Heart left ventricle (tissue), 16 donors: Measurements from ENCODE around the gene ZNF783. TPM values are rescaled to one million over a fixed set of nuclear protein-coding genes. Genes with fewer than 3 reads are reported as not detected.
"Not testable (repeated sequence)": the region's sequence is repeated elsewhere in the genome, so short reads cannot be mapped to it uniquely, and the experiment has no call there.

Source experiments
- ATAC-seq, 4 donors: fragments of 200-7000 bp; cut with Tn5 transposase; one replicate each; pipeline ENCODE4 v1.9.1; 2020 to 2022; ENCODE audit warnings: moderate library complexity in 4 of 4, mild to moderate bottlenecking in 3 of 4, moderate number of reproducible peaks in 1 of 4
- DNase-seq, 5 donors: peaks; one replicate each; pipeline ENCODE4 v3.0.0-alpha.2; 2020
- H3K27ac ChIP-seq, 12 donors: fragments of 200-600 bp; sonication (generic) in 4 of 12; one replicate each; pipeline versions ENCODE4 v1.5.0 to v1.8.0; 2016 to 2022; ENCODE audit warnings: mild to moderate bottlenecking in 2 of 12
- H3K27me3 ChIP-seq, 9 donors: fragments of 200-600 bp; sonication (generic) in 2 of 9; one replicate each; pipeline versions ENCODE4 v1.5.1 to v1.8.0; 2016 to 2022; ENCODE audit warnings: mild to moderate bottlenecking in 3 of 9
- H3K36me3 ChIP-seq, 9 donors: fragments of 200-600 bp; sonication (generic) in 2 of 9; one replicate each; pipeline versions ENCODE4 v1.5.0 to v1.8.0; 2018 to 2022; ENCODE audit warnings: mild to moderate bottlenecking in 2 of 9
- H3K4me1 ChIP-seq, 12 donors: fragments of 200-600 bp; sonication (generic) in 4 of 12; one replicate each; pipeline versions ENCODE4 v1.5.0 to v1.8.0; 2016 to 2022; ENCODE audit warnings: mild to moderate bottlenecking in 3 of 12
- H3K4me3 ChIP-seq, 12 donors: fragments of 200-600 bp; sonication (generic) in 4 of 12; one replicate each; pipeline versions ENCODE4 v1.5.0 to v1.8.0; 2017 to 2022; ENCODE audit warnings: mild to moderate bottlenecking in 9 of 12, moderate library complexity in 4 of 12
- H3K9me3 ChIP-seq, 12 donors: fragments of 200-600 bp; sonication (generic) in 4 of 12; one replicate each; pipeline versions ENCODE4 v1.5.0 to v1.8.0; 2016 to 2022; ENCODE audit warnings: mild to moderate bottlenecking in 1 of 12
- POLR2A ChIP-seq, 2 donors: fragments of 450-650 bp; IDR thresholded peaks; one replicate each; pipeline ENCODE4 v1.6.1; 2017; ENCODE audit warnings: antibody characterized with exemption in 2 of 2, mild to moderate bottlenecking in 2 of 2, moderate library complexity in 2 of 2
- WGBS, 4 donors: extraction: QIAGEN DNeasy Blood & Tissue Kit in 2 of 4; methylation state at CpG; one replicate each; pipeline versions ENCODE4 v1.1.5 to v1.1.7; 2013 to 2018; 5-methylcytosine and 5-hydroxymethylcytosine counted together
- intact Hi-C, 10 donors: fragments of 100-400 bp; cut with DNase I; formaldehyde crosslinking; loops; one replicate each; pipeline versions ENCODE4 v1.11.1 to v1.14.2; 2022
- polyA plus RNA-seq, 2 donors: library from polyadenylated mRNA; stranded (reverse); fragments of 200-250 nt; gene quantifications; one replicate each; pipeline ENCODE4 v1.2.3, GENCODE V29; 2013
- total RNA-seq, 9 donors: library from RNA; depleted of rRNA in 2 of 9; stranded (reverse); fragments of >200 nt in 2 of 9; fragmentation: NEBNext Ultra II Directional in 3 of 9; extraction: Animal tissue kit (Norgen Biotek cat#: 25700) in 3 of 9; gene quantifications; one replicate each; pipeline versions ENCODE4 v1.1.0 to v1.2.4, GENCODE V29; 2016 to 2023
- TF ChIP-seq, protein P1 (sequence below), 12 donors: fragments of 200-600 bp; sonication (generic) in 4 of 12; IDR thresholded peaks; one replicate each; pipeline versions ENCODE4 v1.5.0 to v1.8.0; 2018 to 2022; ENCODE audit warnings: antibody characterized with exemption in 12 of 12, mild to moderate bottlenecking in 5 of 12
- donor health status: ischemic (EF 13 %, LVEDD 7.1; RV severe dilation, severe dysfunction).
- donor health status: healthy with polysubstance abuse.
- donor health status: DM: no; HTN: yes; CAD: no.
- donor health status: DM: no; HTN: no; CAD: no.
- donor health status: ischemic (EF 25% LVEDD 6.9; RV normal size, moderate dysfunction).
- donor health status: ischemic (EF 25% LVEDD 5.7; RV mildly dilated, moderate dysfunction).
- donor health status: healthy.
- donor health status: DM: yes; HTN: yes; CAD: no.
- donor health status: ischemic (EF 35%, LVEDD 5.7; RV mildly dilated, moderate dysfunction).
- donor health status: nonischemic (EF 11% LVEDD 7.7; RV severe dilation, severe dysfunction).
- donor health status: DM: yes; HTN: yes; CAD: no.
- donor health status: PGD.
- donor health status: ischemic (EF 29% LVEDD 5.4; RV normal size, mild dysfunction).
- donor health status: nonischemic (EF 23%, LVEDD 6.1; RV moderate dilation, normal function).

Gene ZNF783
- total and polyA plus RNA-seq, 11 donors = 2.8 to 9.0 (median 3.3) TPM

DNA sequence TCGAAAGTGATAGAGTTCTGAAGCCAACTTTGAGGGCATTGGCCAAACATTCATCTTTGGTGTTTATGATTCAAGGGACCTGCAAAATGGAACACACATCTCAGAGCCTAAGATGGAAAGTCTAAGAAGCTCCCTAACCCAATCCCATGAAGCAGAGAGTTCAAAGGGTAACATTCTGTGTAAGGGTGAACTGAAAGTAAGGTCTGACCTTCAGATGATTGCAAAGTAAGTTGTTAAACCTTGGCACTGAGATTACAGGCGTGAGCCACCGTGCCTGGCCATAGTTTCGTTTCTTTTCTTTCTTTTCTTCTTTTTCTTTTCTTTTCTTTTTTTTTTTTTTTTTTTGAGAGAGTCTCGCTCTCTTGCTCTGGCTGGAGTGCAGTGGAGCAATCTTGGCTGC is 20.3 kb upstream of the ZNF783 start:
- H3K27ac ChIP-seq = no peak overlapping the region
- H3K4me1 ChIP-seq = peaks cover 3 to 26% (median 15%) of the 10 kb centered on the region in 12 donors
- WGBS, 4 donors = 96 to 98% (median 97%) methylated on average over 5 of the region's 5 CpGs
- peak overlapping the region in 1 of 12 donors; percentile 95 for H3K4me3 ChIP-seq
- ATAC-seq = no peak
- no peaks in the 10 kb centered on the region for H3K27me3 ChIP-seq
- no peak for TF ChIP-seq POLR2A (IDR thresholded peaks at IDR 0.05)
- TF ChIP-seq, protein P1, sequence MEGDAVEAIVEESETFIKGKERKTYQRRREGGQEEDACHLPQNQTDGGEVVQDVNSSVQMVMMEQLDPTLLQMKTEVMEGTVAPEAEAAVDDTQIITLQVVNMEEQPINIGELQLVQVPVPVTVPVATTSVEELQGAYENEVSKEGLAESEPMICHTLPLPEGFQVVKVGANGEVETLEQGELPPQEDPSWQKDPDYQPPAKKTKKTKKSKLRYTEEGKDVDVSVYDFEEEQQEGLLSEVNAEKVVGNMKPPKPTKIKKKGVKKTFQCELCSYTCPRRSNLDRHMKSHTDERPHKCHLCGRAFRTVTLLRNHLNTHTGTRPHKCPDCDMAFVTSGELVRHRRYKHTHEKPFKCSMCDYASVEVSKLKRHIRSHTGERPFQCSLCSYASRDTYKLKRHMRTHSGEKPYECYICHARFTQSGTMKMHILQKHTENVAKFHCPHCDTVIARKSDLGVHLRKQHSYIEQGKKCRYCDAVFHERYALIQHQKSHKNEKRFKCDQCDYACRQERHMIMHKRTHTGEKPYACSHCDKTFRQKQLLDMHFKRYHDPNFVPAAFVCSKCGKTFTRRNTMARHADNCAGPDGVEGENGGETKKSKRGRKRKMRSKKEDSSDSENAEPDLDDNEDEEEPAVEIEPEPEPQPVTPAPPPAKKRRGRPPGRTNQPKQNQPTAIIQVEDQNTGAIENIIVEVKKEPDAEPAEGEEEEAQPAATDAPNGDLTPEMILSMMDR (IDR thresholded peaks at IDR 0.05) = no peak
- no peak for DNase-seq
- peaks cover 0 to 11% (median 2%) of the 10 kb centered on the region in 12 donors for H3K9me3 ChIP-seq
- intact Hi-C loops = no loop called here
- H3K36me3 ChIP-seq = no peaks in the 10 kb centered on the region

- Histone ChIP-seq H3K9me3 (peaks cover 0 to 11% (median 2%) of the 10 kb centered on the region in 12 donors), H3K36me3 (peaks cover 0 to 7% (median 3%) of the 10 kb centered on the region in 9 donors), H3K4me3 (no peak overlapping the region), H3K27me3 (no peaks in the 10 kb centered on the region), H3K4me1 (peaks cover 0 to 20% (median 12%) of the 10 kb centered on the region in 12 donors), H3K27ac (no peak overlapping the region)
- intact Hi-C loops = no loop called here
- WGBS, 4 donors = 66 to 81% (median 78%) methylated on average over 5 of the region's 5 CpGs
- ATAC-seq = no peak
- TF ChIP-seq POLR2A (IDR thresholded peaks at IDR 0.05) = no peak
- TF ChIP-seq, protein P1 (IDR thresholded peaks at IDR 0.05) = no peak
- no peak for DNase-seq
These were observed 16.8 kb upstream of the ZNF783 start for GRCh38 chr7:149245244-149245643.

- no peak overlapping the region for H3K27ac ChIP-seq
These were observed 16.3 kb upstream of the ZNF783 start for GRCh38 chr7:149245744-149246143.

GRCh38 chr7:149248777-149249176 is 13.2 kb upstream of the ZNF783 start:
- intact Hi-C loops = no loop called here
- TF ChIP-seq POLR2A (IDR thresholded peaks at IDR 0.05) = no peak
- TF ChIP-seq, protein P1 (IDR thresholded peaks at IDR 0.05) = no peak

More at GRCh38 chr7:149245744-149246143, 16.3 kb upstream of the ZNF783 start:
- Histone ChIP-seq H3K9me3 (peaks cover 0 to 11% (median 2%) of the 10 kb centered on the region in 12 donors), H3K27me3 (no peaks in the 10 kb centered on the region), H3K4me1 (peaks cover 0 to 15% (median 7%) of the 10 kb centered on the region in 12 donors), H3K36me3 (peaks cover 0 to 12% (median 8%) of the 10 kb centered on the region in 9 donors), H3K4me3 (no peak overlapping the region)
- intact Hi-C loops = no loop called here
- 79 to 85% (median 81%) methylated on average over 5 of the region's 5 CpGs for WGBS, 4 donors
- DNase-seq = no peak
- no peak for ATAC-seq
- TF ChIP-seq, protein P1 (IDR thresholded peaks at IDR 0.05) = no peak
- TF ChIP-seq POLR2A (IDR thresholded peaks at IDR 0.05) = no peak

DNA sequence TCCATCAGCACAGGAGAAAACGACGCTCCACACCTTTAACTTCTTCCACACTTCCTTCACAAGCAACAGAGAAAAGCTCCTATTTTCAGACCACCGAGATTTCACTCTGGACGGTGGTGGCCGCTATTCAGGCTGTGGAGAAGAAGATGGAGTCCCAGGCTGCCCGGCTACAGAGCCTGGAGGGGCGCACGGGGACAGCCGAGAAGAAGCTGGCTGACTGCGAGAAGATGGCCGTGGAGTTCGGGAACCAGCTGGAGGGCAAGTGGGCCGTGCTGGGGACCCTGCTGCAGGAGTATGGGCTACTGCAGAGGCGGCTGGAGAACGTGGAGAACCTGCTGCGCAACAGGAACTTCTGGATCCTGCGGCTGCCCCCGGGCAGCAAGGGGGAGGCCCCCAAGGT is 11.8 kb upstream of the ZNF783 start:
- ATAC-seq, H3K27me3 ChIP-seq, intact Hi-C loops, DNase-seq, H3K4me1 ChIP-seq, H3K9me3 ChIP-seq, H3K27ac ChIP-seq, H3K4me3 ChIP-seq: not testable (repeated sequence)
- 93 to 95% (median 94%) methylated on average over 18 of the region's 18 CpGs for WGBS, 4 donors
- H3K36me3 ChIP-seq = peaks cover 0 to 56% (median 52%) of the 10 kb centered on the region in 9 donors

More at GRCh38 chr7:149248777-149249176, 13.2 kb upstream of the ZNF783 start:
- peaks cover 0 to 42% (median 38%) of the 10 kb centered on the region in 9 donors for H3K36me3 ChIP-seq
- no peak for ATAC-seq
- no peaks in the 10 kb centered on the region for H3K9me3 ChIP-seq
- no peak overlapping the region for H3K27ac ChIP-seq
- no peaks in the 10 kb centered on the region for H3K27me3 ChIP-seq
- no peak overlapping the region for H3K4me3 ChIP-seq
- no peak for DNase-seq
- WGBS, 4 donors = 75 to 80% (median 76%) methylated on average over 3 of the region's 3 CpGs
- H3K4me1 ChIP-seq = peaks cover 0 to 7% (median 0%) of the 10 kb centered on the region in 12 donors

DNA sequence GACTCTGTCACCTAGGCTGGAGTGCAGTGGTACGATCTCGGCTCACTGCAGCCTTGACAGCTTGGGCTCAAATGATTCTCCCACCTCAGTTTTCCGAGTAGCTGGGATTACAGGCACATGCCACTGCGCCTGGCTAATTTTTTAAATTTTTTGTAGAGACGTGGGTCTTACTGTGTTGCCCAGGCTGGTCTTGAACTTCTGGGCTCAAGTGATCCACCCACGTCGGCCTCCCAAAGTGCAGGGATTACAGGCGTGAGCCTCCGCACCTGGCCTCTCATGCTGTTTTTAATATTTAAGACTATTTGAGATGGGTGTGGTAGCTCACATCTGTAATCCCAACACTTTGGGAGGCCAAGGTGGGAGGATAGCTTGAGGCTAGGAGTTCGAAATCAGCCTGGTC is 10.5 kb upstream of the ZNF783 start:
- H3K36me3 ChIP-seq = peaks cover 0 to 67% (median 65%) of the 10 kb centered on the region in 9 donors
- intact Hi-C loops, ATAC-seq, H3K4me1 ChIP-seq, H3K9me3 ChIP-seq, H3K27me3 ChIP-seq, H3K4me3 ChIP-seq, H3K27ac ChIP-seq, DNase-seq: not testable (repeated sequence)
- WGBS, 4 donors = 96 to 98% (median 97%) methylated on average over 10 of the region's 10 CpGs
